Myocyte (in vitro differentiated cells): ENCODE measurements around the gene FXN. TPM values are rescaled to one million over a fixed set of nuclear protein-coding genes. Genes with fewer than 3 reads are reported as not detected.
A peak's percentile ranks its signal among the peaks of the same experiment; 100 is the strongest.
"Not testable (repeated sequence)": the region's sequence is repeated elsewhere in the genome, so short reads cannot be mapped to it uniquely, and the experiment has no call there.

Experiments used
- DNase-seq: peaks from one replicate; pipeline ENCODE4 v3.0.0-alpha.2; 2012; ENCODE audit warnings: low read depth
- polyA plus RNA-seq: library from polyadenylated mRNA; unstranded; fragments of >200 nt; gene quantifications from one replicate; pipeline ENCODE4 v1.2.1, GENCODE V29; 2012; ENCODE audit warnings: missing spikeins
- total RNA-seq: library from RNA; depleted of rRNA; stranded (reverse); fragments of >200 nt; gene quantifications from 2 replicates; pipeline ENCODE4 v1.2.3, GENCODE V29; 2014

The FXN gene
- total RNA-seq = 6.5 and 12.9 TPM in 2 replicates
- 9.5 TPM for polyA plus RNA-seq

GRCh38 chr9:69035438-69036308, at the start of gene FXN:
TSS of gene FXN (plus strand) at chr9:69035752. CDS start at chr9:69035783, 31 bp downstream.
- peak; percentile 81 for DNase-seq

GRCh38 chr9:68986949-68987348, 48.6 kb upstream of the FXN start:
- not testable (repeated sequence) for DNase-seq

DNA sequence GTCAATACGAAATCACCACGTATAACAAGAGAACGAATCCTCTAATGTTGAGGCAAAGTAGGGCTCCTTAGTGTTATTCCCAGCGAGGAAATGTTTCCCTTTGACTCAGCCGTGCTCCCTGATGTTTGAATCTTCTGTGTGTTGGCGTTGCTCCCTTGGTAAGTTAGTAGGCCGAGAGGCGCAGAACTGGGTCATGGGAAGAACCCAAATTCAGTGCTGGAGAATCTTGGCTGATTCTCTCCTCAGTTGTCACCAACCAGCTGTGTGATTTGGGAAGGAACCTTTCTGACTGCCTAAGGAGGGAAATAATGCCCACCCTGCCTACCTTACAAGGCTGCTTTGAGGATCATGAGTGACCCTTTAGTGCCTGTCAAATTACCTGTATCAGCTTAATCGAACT, 44.1 kb upstream of the FXN start:
- DNase-seq = no peak

DNA sequence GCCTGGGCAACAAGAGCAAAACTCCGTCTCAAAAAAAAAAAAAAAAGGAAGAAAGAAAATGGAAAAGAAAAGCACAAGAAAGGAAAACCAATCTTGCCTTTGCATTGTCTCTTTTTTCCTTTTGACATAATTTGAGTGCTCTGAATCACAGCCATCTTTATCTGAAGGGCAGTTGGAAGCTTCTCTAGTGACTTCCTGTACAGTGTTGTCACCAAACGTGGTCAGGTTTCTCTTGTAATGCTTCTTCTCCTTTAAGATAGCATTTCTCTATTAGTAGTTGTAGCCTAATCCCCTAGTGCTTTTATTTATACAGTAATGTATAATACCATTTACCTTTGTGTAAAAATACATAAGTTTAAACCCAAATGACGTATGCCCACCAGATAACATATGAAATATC, 39.8 kb upstream of the FXN start:
- no peak for DNase-seq

DNA sequence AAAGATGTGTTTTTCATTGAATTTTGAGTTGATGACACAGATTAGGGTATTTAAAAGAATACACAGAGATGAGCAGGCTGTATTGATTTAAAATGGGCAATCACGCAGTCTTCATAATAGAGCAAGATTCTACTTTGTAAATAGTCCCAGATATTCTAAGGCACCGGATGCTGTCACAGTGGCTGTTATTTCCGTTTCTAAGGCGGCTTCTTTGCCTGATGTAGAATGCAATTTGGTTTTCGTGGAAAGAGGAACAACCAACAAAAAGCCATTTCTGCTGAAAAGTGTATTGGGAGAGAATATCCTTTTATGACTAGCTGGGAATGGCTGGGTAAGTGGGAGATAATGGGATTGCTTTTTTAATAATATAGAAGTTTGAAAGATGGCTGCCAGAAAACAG, 39.1 kb upstream of the FXN start:
- no peak for DNase-seq

DNA sequence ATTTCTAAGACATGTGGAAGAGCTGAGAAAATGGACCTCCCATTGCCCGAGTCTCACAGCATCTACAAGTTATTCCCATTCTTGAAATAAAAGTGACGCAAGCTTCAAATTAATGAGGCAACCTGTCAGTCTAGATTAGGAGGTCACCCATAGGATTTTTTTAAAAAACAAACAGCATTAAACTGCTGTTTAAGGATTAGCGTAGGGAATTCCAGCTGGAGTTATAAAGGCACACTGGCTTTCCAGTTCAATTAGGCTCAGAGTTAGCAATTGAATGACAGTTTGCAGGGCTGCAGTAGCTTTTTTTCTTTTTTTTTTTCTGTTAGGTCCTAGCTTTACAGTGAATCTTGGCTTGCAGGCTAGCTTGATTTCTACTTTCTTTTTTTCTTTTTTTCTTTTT, 37.9 kb upstream of the FXN start:
- no peak for DNase-seq

DNA sequence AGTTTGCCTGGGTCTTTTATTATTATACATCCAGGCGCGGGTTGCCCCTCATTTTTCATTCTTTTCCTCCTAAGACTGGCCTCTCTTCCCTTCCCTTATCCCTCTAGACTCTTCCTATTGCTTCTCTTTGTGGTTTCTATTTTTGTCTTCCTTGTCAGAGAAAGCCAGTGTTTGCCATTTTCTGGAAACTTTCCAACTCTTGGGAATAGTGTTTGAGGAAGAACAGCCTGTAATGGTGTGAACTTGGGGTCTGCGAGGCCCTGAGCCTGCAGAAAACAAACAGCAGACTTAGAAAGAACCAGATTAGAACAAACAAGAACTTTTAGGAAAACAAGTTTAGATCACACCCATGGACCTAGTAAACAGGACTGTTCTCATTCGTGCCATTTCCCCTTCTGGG, 37.2 kb upstream of the FXN start:
- peak; percentile 19 for DNase-seq

- DNase-seq = peak; percentile 3
Observed at GRCh38 chr9:68998812-68999211, 36.7 kb upstream of the FXN start.

DNA sequence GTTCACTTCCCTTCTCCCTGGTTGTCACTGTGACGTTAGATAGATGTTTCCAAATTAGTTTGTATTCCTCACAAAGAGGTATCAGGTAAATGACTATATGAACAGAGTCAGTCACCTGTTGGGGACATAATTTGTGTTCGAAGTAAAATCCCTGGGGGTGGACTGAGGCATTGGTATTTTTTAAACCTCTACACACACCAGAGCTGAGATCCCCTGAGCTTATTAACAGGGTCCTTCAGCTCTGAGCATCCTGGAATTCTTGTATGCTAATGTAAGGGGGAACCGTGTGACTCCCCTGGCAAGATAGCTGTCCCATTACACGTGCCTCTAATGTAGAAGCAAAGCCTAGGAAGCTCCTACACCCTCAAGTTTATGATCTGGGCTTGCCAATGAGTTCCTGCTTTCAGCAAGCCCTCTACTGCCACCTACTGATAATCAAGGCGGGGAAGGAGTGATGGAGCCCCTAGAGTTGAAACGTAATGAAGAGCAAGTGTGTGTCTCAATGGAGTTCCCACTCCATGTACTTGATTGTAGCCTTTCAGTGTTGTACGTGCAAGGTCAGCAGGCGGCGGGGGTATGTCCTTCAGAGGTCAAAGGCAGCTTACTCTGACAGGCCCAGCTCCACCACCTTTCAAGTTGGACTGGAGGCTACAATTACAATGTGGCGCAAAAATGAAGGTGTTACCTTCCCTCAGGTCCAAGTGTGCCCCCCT, 36.0 kb upstream of the FXN start:
- peak; percentile 72 for DNase-seq

DNA sequence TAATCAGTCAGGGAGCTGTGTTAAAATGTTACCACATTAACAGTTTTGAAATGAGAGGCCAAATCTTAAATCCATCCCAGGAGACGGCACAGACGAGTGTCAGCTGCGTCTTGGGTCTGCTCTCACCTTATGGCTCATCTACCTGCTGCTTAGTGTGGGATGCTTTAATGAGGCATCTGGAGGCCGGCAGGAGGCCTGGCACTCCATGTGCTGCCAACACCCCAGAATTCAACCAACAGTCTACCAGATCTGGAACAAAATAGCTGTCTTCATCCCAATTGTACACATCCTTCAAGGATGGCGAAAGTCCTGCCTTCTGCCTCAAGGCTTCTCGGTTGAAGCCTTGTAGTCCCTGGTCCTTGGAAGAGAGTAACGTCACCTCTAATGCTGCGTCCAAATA, 33.6 kb upstream of the FXN start:
- no peak for DNase-seq

DNA sequence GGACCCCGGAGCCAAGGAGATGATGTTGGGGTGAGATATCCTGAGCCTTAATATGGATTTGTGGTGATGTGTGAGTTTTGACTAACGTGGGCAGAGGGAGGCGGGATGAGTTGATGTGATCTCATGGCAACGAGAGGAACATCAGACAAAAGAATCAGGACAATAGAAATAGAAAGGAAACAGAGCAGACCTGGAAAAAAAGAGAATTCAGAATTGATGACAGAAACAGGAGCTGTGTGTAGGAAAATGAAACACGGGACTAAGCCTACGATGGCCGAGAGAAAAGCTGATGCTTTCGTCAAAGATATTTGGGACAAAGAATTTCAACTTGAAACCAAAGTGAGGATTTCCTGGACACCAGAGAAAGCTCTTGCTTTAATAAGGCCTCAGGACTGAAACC, 32.5 kb upstream of the FXN start:
- DNase-seq = no peak

- no peak for DNase-seq
Observed at GRCh38 chr9:69004836-69005235, 30.7 kb upstream of the FXN start.

GRCh38 chr9:69009708-69010107, 25.8 kb upstream of the FXN start:
- no peak for DNase-seq

GRCh38 chr9:69012696-69013381, 22.7 kb upstream of the FXN start:
- DNase-seq = no peak

- DNase-seq = no peak
Observed at GRCh38 chr9:69013382-69013727, 22.2 kb upstream of the FXN start.

DNA sequence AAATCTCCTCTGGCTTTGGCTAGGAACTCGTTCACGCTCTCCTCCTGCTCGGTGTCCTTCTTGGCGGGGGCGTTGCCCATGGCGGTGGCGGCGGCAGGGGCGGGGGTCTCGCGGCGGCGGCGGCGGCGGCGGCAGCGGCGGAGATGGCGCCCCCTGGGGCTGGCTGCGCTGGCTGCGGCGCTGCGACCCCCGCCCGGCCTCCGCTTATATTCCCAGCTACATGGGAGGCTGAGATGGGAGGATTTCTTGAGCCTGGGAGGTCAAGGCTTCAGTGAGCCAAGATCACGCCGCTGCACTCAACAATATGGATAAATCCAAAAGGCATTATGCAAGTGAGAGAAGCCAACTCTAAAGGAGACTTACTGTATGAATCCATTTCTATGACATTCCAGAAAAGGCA, 21.5 kb upstream of the FXN start, which contains the start of gene PRKACG:
Gene PRKACG, minus strand, starts transcription at position 101 of the 400 bp plus-strand sequence. Its CDS starts 21 bp downstream, at position 80.
- DNase-seq = no peak

- DNase-seq = no peak
Observed at GRCh38 chr9:69016191-69017096, 19.1 kb upstream of the FXN start.

DNA sequence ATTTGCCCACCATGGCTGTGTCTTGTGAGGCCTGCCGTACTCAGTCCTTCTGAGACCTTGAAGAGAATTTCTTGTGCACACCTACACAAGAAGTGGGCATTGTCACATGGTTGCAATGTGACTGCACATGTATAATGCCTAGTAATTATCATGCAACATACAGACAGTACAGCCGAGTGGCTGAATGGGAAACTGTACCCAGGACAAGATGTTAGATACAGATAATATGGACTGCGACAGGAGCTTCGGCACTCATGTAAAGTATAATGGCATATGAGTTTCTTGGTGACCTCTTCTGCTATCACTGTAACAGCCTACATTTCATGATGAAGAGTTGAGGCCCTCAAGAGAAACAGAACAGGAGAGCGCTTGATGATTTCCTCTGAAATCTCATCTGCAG, 16.8 kb upstream of the FXN start:
- no peak for DNase-seq

DNA sequence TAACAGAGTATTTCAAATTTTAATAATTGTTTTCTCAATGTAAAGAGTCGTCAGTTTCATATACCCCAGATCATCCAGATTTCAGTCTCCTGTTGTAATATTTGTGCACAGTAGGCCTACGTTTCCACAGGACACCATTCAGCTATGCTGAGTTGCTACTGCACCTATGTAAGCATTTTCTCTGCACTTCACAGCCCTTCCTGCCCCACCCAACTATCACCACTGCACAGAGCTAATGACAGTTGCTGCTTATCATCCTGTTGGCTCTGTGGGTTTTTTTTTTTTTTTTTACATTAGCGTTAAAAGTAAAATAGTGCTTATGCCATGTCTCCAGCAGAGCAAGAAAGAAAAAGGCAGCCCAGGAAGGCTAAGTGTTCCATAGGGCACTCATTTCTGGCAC, 15.7 kb upstream of the FXN start:
- no peak for DNase-seq

DNA sequence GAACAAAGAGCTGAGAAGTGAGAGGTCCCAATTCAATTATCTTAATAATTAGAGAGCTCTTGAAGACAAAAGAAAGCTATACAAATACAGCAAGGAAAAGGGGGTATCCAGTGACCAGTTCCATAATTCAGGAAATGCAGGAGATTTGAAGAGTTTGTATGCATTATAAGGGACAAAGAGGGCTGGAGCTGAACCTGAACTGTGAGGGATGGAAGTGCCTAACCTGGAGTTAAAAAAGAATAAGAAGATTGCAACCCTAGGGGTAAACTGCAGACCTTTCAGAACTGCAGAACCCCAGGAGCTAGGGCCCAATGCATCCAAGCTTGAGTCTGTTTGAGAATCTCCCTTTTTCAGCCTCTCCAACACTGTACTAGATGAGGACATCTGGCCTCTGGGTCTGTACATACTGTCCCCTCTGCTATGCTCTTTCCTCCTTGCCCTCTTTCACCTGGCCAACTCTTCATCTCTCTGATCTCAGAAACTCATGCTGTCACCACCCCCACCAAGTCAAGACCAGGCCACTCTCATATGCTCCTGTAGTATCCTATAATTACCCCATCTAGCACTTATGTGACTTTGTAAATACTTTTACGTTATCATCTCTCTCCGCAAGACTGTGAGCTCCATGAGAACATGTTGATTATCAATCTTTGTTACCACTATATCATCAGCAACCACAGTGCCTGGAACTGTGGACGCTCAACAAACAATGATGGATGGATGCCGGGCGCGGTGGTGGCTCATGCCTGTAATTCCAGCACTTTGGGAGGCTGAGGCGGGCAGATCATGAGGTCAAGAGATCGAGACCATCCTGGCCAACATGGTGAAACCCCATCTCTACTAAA, 15.0 kb upstream of the FXN start:
- no peak for DNase-seq
